Thoracic aorta (tissue), 2 donors: Measurements from ENCODE around the gene SUPT4H1. TPM values are rescaled to one million over a fixed set of nuclear protein-coding genes. Genes with fewer than 3 reads are reported as not detected.

Experiments
- ATAC-seq: fragments of 150-250 bp; one replicate; pipeline ENCODE4 v1.8.0; 2017; ENCODE audit warnings: low read depth; ENCODE audit not compliant: insufficient number of reproducible peaks, low FRiP score
- DNase-seq: peaks from one replicate; pipeline ENCODE4 v3.0.0-alpha.2; 2020; ENCODE audit warnings: low spot score
- H3K27ac ChIP-seq, 2 donors: fragments of 200-600 bp; sonication (generic); 1 replicate in 1 of 2; 2 replicates in 1 of 2; pipeline ENCODE4 v1.5.1; 2016; ENCODE audit warnings: mild to moderate bottlenecking in 2 of 2, moderate library complexity in 2 of 2
- H3K27me3 ChIP-seq: fragments of 200-600 bp; sonication (generic); replicated peaks from 2 replicates; pipeline ENCODE4 v1.6.0; 2016; ENCODE audit warnings: mild to moderate bottlenecking; ENCODE audit not compliant: insufficient read depth
- H3K36me3 ChIP-seq: fragments of 200-600 bp; sonication (generic); one replicate; pipeline ENCODE4 v1.5.1; 2016
- H3K4me1 ChIP-seq, 2 donors: fragments of 200-600 bp; sonication (generic); 1 replicate in 1 of 2; 2 replicates in 1 of 2; pipeline versions ENCODE4 v1.5.1 to v1.6.0; 2016; ENCODE audit warnings: low read depth in 2 of 2, mild to moderate bottlenecking in 1 of 2; ENCODE audit not compliant: control insufficient read depth in 1 of 2
- H3K4me3 ChIP-seq: fragments of 200-600 bp; sonication (generic); 2 replicates; pipeline ENCODE4 v1.5.1; 2016; ENCODE audit warnings: mild to moderate bottlenecking
- H3K9me3 ChIP-seq: fragments of 200-600 bp; sonication (generic); 2 replicates; pipeline ENCODE4 v1.5.1; 2016
- CTCF ChIP-seq: fragments of 200-600 bp; sonication (generic); IDR thresholded peaks from one replicate; pipeline ENCODE4 v1.5.1; 2019; ENCODE audit warnings: antibody characterized with exemption
- total RNA-seq, 2 donors: library from RNA; depleted of rRNA; stranded (reverse); fragments of >200 nt; gene quantifications; one replicate each; pipeline versions ENCODE4 v1.1.0 to v1.2.3, GENCODE V29; 2016

Gene SUPT4H1
- total RNA-seq, 2 donors from 2014 or later = 30.6 to 37.3 TPM

GRCh38 chr17:58329810-58330537, 22.0 kb downstream of the SUPT4H1 start:
- no peaks in the 10 kb centered on the region for H3K9me3 ChIP-seq
- H3K27ac ChIP-seq = no peak overlapping the region
- H3K36me3 ChIP-seq = no peaks in the 10 kb centered on the region
- peaks cover 4 to 6% of the 10 kb centered on the region in 2 donors for H3K4me1 ChIP-seq
- H3K4me3 ChIP-seq = peak overlapping the region; percentile 72
- TF ChIP-seq CTCF = no peak
- no peak for DNase-seq
- H3K27me3 ChIP-seq = no peaks in the 10 kb centered on the region
- no peak for ATAC-seq

- TF ChIP-seq CTCF = no peak
- H3K27me3 ChIP-seq = no peaks in the 10 kb centered on the region
- H3K4me1 ChIP-seq = peaks cover 6 to 11% of the 10 kb centered on the region in 2 donors
- H3K27ac ChIP-seq = no peak overlapping the region
- no peaks in the 10 kb centered on the region for H3K9me3 ChIP-seq
- DNase-seq (no peak), ATAC-seq (no peak)
- no peaks in the 10 kb centered on the region for H3K36me3 ChIP-seq
- H3K4me3 ChIP-seq = peak overlapping the region; percentile 33
These were observed 22.8 kb downstream of the SUPT4H1 start for GRCh38 chr17:58329035-58329809.

- no peak within 1 kb of the TSS for H3K27ac ChIP-seq
- TF ChIP-seq CTCF = no peak
These were observed 23.6 kb downstream of the SUPT4H1 start, which contains the start of gene TSPOAP1 for GRCh38 chr17:58328195-58329034. TSPOAP1 (minus strand) TSS chr17:58328795; CDS start chr17:58327920, 875 bp downstream.

GRCh38 chr17:58327363-58328194, 24.4 kb downstream of the SUPT4H1 start:
- H3K36me3 ChIP-seq = no peaks in the 10 kb centered on the region
- H3K27me3 ChIP-seq = no peaks in the 10 kb centered on the region
- no peaks in the 10 kb centered on the region for H3K9me3 ChIP-seq
- ATAC-seq = no peak
- no peak for TF ChIP-seq CTCF
- H3K4me3 ChIP-seq = no peak overlapping the region
- H3K27ac ChIP-seq = no peak overlapping the region
- DNase-seq = no peak
- peaks cover 6 to 22% of the 10 kb centered on the region in 2 donors for H3K4me1 ChIP-seq

More at GRCh38 chr17:58328195-58329034, 23.6 kb downstream of the SUPT4H1 start, which contains the start of gene TSPOAP1:
- DNase-seq (no peak), ATAC-seq (no peak)
- peak within 1 kb of the TSS; percentile 33 for H3K4me3 ChIP-seq
- H3K4me1 ChIP-seq = peaks cover 6 to 19% of the 10 kb centered on the region in 2 donors
- no peaks in the 10 kb centered on the region for H3K36me3 ChIP-seq
- H3K9me3 ChIP-seq = no peaks in the 10 kb centered on the region
- H3K27me3 ChIP-seq = no peaks in the 10 kb centered on the region
